ENCODE results near the gene EFCAB12.
"Not testable (repeated sequence)": the region's sequence is repeated elsewhere in the genome, so short reads cannot be mapped to it uniquely, and the experiment has no call there.

Gene EFCAB12

GRCh38 chr3:129389572-129389937, 38.9 kb downstream of the EFCAB12 start:
- Histone ChIP-seq H3K4me3 (ENCODE audit: low read length) (no peak overlapping the region), H3K9ac (ENCODE audit: low read length) (peak overlapping the region; percentile 44), H3K27me3 (replicated peaks; ENCODE audit: control insufficient read depth, insufficient read depth, low read length) (no peaks in the 10 kb centered on the region), H3K9me3 (ENCODE audit: control insufficient read depth, low read length) (no peaks in the 10 kb centered on the region), H3K36me3 (ENCODE audit: control insufficient read depth, insufficient read depth, low read length, severe bottlenecking) (peaks cover 51% of the 10 kb centered on the region), H3K4me1 (ENCODE audit: control insufficient read depth, insufficient read depth, low read length) (peaks cover 31% of the 10 kb centered on the region)
- no peak for DNase-seq (ENCODE audit: low read depth)

GRCh38 chr3:129388791-129389571, 39.5 kb downstream of the EFCAB12 start:
- not testable (repeated sequence) for H3K27me3 ChIP-seq (replicated peaks; ENCODE audit: control insufficient read depth, insufficient read depth, low read length); H3K4me3 ChIP-seq (ENCODE audit: low read length); H3K9me3 ChIP-seq (ENCODE audit: control insufficient read depth, low read length)
- Histone ChIP-seq H3K4me1 (ENCODE audit: control insufficient read depth, insufficient read depth, low read length) (peaks cover 31% of the 10 kb centered on the region), H3K36me3 (ENCODE audit: control insufficient read depth, insufficient read depth, low read length, severe bottlenecking) (peaks cover 51% of the 10 kb centered on the region), H3K9ac (ENCODE audit: low read length) (peak overlapping the region; percentile 68)
- DNase-seq (ENCODE audit: low read depth) = peak; percentile 71

- DNase-seq (ENCODE audit: low read depth) = no peak
- Histone ChIP-seq H3K9me3 (ENCODE audit: control insufficient read depth, low read length) (no peaks in the 10 kb centered on the region), H3K9ac (ENCODE audit: low read length) (no peak overlapping the region), H3K36me3 (ENCODE audit: control insufficient read depth, insufficient read depth, low read length, severe bottlenecking) (peaks cover 44% of the 10 kb centered on the region), H3K27me3 (replicated peaks; ENCODE audit: control insufficient read depth, insufficient read depth, low read length) (no peaks in the 10 kb centered on the region), H3K4me3 (ENCODE audit: low read length) (no peak overlapping the region), H3K4me1 (ENCODE audit: control insufficient read depth, insufficient read depth, low read length) (peaks cover 33% of the 10 kb centered on the region)
These were observed 40.9 kb downstream of the EFCAB12 start for GRCh38 chr3:129387487-129387886.

- Histone ChIP-seq H3K4me3 (ENCODE audit: low read length) (no peak overlapping the region), H3K9me3 (ENCODE audit: control insufficient read depth, low read length) (no peaks in the 10 kb centered on the region)
These were observed 41.5 kb downstream of the EFCAB12 start for GRCh38 chr3:129386984-129387383.

GRCh38 chr3:129385507-129385906, 42.9 kb downstream of the EFCAB12 start:
- Histone ChIP-seq H3K36me3 (ENCODE audit: control insufficient read depth, insufficient read depth, low read length, severe bottlenecking) (peaks cover 29% of the 10 kb centered on the region), H3K4me1 (ENCODE audit: control insufficient read depth, insufficient read depth, low read length) (peaks cover 34% of the 10 kb centered on the region)
- DNase-seq (ENCODE audit: low read depth); H3K9ac ChIP-seq (ENCODE audit: low read length); H3K4me3 ChIP-seq (ENCODE audit: low read length); H3K9me3 ChIP-seq (ENCODE audit: control insufficient read depth, low read length); H3K27me3 ChIP-seq (replicated peaks; ENCODE audit: control insufficient read depth, insufficient read depth, low read length): not testable (repeated sequence)

More at GRCh38 chr3:129386984-129387383, 41.5 kb downstream of the EFCAB12 start:
- DNase-seq (ENCODE audit: low read depth) = no peak
- Histone ChIP-seq H3K36me3 (ENCODE audit: control insufficient read depth, insufficient read depth, low read length, severe bottlenecking) (peaks cover 40% of the 10 kb centered on the region), H3K27me3 (replicated peaks; ENCODE audit: control insufficient read depth, insufficient read depth, low read length) (no peaks in the 10 kb centered on the region), H3K4me1 (ENCODE audit: control insufficient read depth, insufficient read depth, low read length) (peaks cover 34% of the 10 kb centered on the region), H3K9ac (ENCODE audit: low read length) (no peak overlapping the region)

GRCh38 chr3:129384594-129385323, 43.7 kb downstream of the EFCAB12 start:
- Histone ChIP-seq H3K4me1 (ENCODE audit: control insufficient read depth, insufficient read depth, low read length) (peaks cover 34% of the 10 kb centered on the region), H3K9ac (ENCODE audit: low read length) (no peak overlapping the region), H3K27me3 (replicated peaks; ENCODE audit: control insufficient read depth, insufficient read depth, low read length) (no peaks in the 10 kb centered on the region), H3K4me3 (ENCODE audit: low read length) (no peak overlapping the region), H3K36me3 (ENCODE audit: control insufficient read depth, insufficient read depth, low read length, severe bottlenecking) (peaks cover 24% of the 10 kb centered on the region), H3K9me3 (ENCODE audit: control insufficient read depth, low read length) (no peaks in the 10 kb centered on the region)
- no peak for DNase-seq (ENCODE audit: low read depth)

- not testable (repeated sequence) for DNase-seq (ENCODE audit: low read depth); H3K9ac ChIP-seq (ENCODE audit: low read length); H3K4me3 ChIP-seq (ENCODE audit: low read length); H3K9me3 ChIP-seq (ENCODE audit: control insufficient read depth, low read length); H3K27me3 ChIP-seq (replicated peaks; ENCODE audit: control insufficient read depth, insufficient read depth, low read length)
- peaks cover 28% of the 10 kb centered on the region for H3K4me1 ChIP-seq (ENCODE audit: control insufficient read depth, insufficient read depth, low read length)
- peaks cover 17% of the 10 kb centered on the region for H3K36me3 ChIP-seq (ENCODE audit: control insufficient read depth, insufficient read depth, low read length, severe bottlenecking)
These were observed 44.3 kb downstream of the EFCAB12 start for GRCh38 chr3:129384103-129384502.

- Histone ChIP-seq H3K4me3 (ENCODE audit: low read length) (no peak overlapping the region), H3K9me3 (ENCODE audit: control insufficient read depth, low read length) (no peaks in the 10 kb centered on the region), H3K36me3 (ENCODE audit: control insufficient read depth, insufficient read depth, low read length, severe bottlenecking) (peaks cover 16% of the 10 kb centered on the region), H3K9ac (ENCODE audit: low read length) (no peak overlapping the region), H3K27me3 (replicated peaks; ENCODE audit: control insufficient read depth, insufficient read depth, low read length) (no peaks in the 10 kb centered on the region), H3K4me1 (ENCODE audit: control insufficient read depth, insufficient read depth, low read length) (peaks cover 23% of the 10 kb centered on the region)
- DNase-seq (ENCODE audit: low read depth) = peak; percentile 73
These were observed 45.1 kb downstream of the EFCAB12 start for GRCh38 chr3:129383292-129383860.

- Histone ChIP-seq H3K9ac (ENCODE audit: low read length) (peak overlapping the region; percentile 21), H3K4me1 (ENCODE audit: control insufficient read depth, insufficient read depth, low read length) (peaks cover 13% of the 10 kb centered on the region), H3K36me3 (ENCODE audit: control insufficient read depth, insufficient read depth, low read length, severe bottlenecking) (peaks cover 6% of the 10 kb centered on the region), H3K4me3 (ENCODE audit: low read length) (no peak overlapping the region), H3K9me3 (ENCODE audit: control insufficient read depth, low read length) (no peaks in the 10 kb centered on the region), H3K27me3 (replicated peaks; ENCODE audit: control insufficient read depth, insufficient read depth, low read length) (no peaks in the 10 kb centered on the region)
- no peak for DNase-seq (ENCODE audit: low read depth)
These were observed 46.1 kb downstream of the EFCAB12 start for GRCh38 chr3:129382366-129382765.

- no peaks in the 10 kb centered on the region for H3K36me3 ChIP-seq (ENCODE audit: control insufficient read depth, insufficient read depth, low read length, severe bottlenecking)
- H3K9ac ChIP-seq (ENCODE audit: low read length) = no peak overlapping the region
- no peak for DNase-seq (ENCODE audit: low read depth)
- no peaks in the 10 kb centered on the region for H3K27me3 ChIP-seq (replicated peaks; ENCODE audit: control insufficient read depth, insufficient read depth, low read length)
- H3K4me3 ChIP-seq (ENCODE audit: low read length) = no peak overlapping the region
- H3K9me3 ChIP-seq (ENCODE audit: control insufficient read depth, low read length) = no peaks in the 10 kb centered on the region
- peaks cover 7% of the 10 kb centered on the region for H3K4me1 ChIP-seq (ENCODE audit: control insufficient read depth, insufficient read depth, low read length)
These were observed 48.7 kb downstream of the EFCAB12 start for GRCh38 chr3:129379582-129380358.

- no peak for DNase-seq (ENCODE audit: low read depth)
- H3K27me3 ChIP-seq (replicated peaks; ENCODE audit: control insufficient read depth, insufficient read depth, low read length) = no peaks in the 10 kb centered on the region
- no peak overlapping the region for H3K9ac ChIP-seq (ENCODE audit: low read length)
- peaks cover 7% of the 10 kb centered on the region for H3K4me1 ChIP-seq (ENCODE audit: control insufficient read depth, insufficient read depth, low read length)
- H3K9me3 ChIP-seq (ENCODE audit: control insufficient read depth, low read length) = no peaks in the 10 kb centered on the region
- H3K36me3 ChIP-seq (ENCODE audit: control insufficient read depth, insufficient read depth, low read length, severe bottlenecking) = no peaks in the 10 kb centered on the region
- no peak overlapping the region for H3K4me3 ChIP-seq (ENCODE audit: low read length)
These were observed 49.5 kb downstream of the EFCAB12 start for GRCh38 chr3:129378949-129379348.
